B cell (primary cell): ENCODE measurements around the gene CPPED1. TPM values are rescaled to one million over a fixed set of nuclear protein-coding genes. Genes with fewer than 3 reads are reported as not detected.

ENCODE experiments used
- ATAC-seq: fragments of 200-7000 bp; cut with Tn5 transposase; one replicate; pipeline ENCODE4 v1.10.0; 2021; ENCODE audit warnings: low read depth, mild to moderate bottlenecking, moderate number of reproducible peaks, moderate library complexity
- CTCF ChIA-PET: fragments of 350-600 bp; sonication (Branson Sonifier 250); formaldehyde crosslinking; loops from one replicate; lab custom pipeline; 2021; ENCODE audit warnings: antibody characterized with exemption, inconsistent platforms; lab: Charles Lee
- POLR2A ChIA-PET: fragments of 350-600 bp; sonication (Branson Sonifier 250); formaldehyde crosslinking; loops from one replicate; lab custom pipeline; 2021; ENCODE audit warnings: antibody characterized with exemption; lab: Charles Lee
- DNase-seq: peaks from one replicate; pipeline ENCODE4 v3.0.0; 2013
- H2AFZ ChIP-seq: 2 replicates; pipeline ENCODE4 v1.6.1; 2012; ENCODE audit warnings: mild to moderate bottlenecking, low read depth, low read length; ENCODE audit not compliant: insufficient read depth, poor library complexity, severe bottlenecking
- H3K27ac ChIP-seq, 2 donors: 1 replicate in 1 of 2; 2 replicates in 1 of 2; pipeline ENCODE4 v1.5.1; 2012 to 2013; ENCODE audit warnings: low read length in 2 of 2, mild to moderate bottlenecking in 2 of 2, moderate library complexity in 1 of 2
- H3K27me3 ChIP-seq, 4 experiments: fragments of 200-600 bp in 1 of 4; sonication (generic) in 1 of 4; replicated peaks in 1 of 4; 1 replicate in 2 of 4; 2 replicates in 2 of 4; pipeline versions ENCODE4 v1.6.1 to v1.7.0; 2013 to 2016; ENCODE audit warnings: low read length in 3 of 4, mild to moderate bottlenecking in 2 of 4, mixed read lengths in 1 of 4, moderate library complexity in 1 of 4; ENCODE audit not compliant: insufficient read depth in 4 of 4, control insufficient read depth in 3 of 4; ENCODE audit errors: control extremely low read depth in 1 of 4
- H3K36me3 ChIP-seq, 2 experiments: replicated peaks in 1 of 2; 1 replicate in 1 of 2; 2 replicates in 1 of 2; pipeline versions ENCODE4 v1.6.1 to v1.7.1; 2013; ENCODE audit warnings: low read length in 1 of 2; ENCODE audit not compliant: insufficient read depth in 2 of 2, control insufficient read depth in 1 of 2; ENCODE audit errors: control extremely low read depth in 1 of 2, extremely low read depth in 1 of 2
- H3K4me1 ChIP-seq, 2 donors: fragments of 200-600 bp in 1 of 2; sonication (generic) in 1 of 2; 1 replicate in 1 of 2; 2 replicates in 1 of 2; pipeline versions ENCODE4 v1.5.1 to v1.6.1; 2013 to 2017; ENCODE audit warnings: low read length in 2 of 2; ENCODE audit not compliant: control insufficient read depth in 2 of 2, insufficient read depth in 2 of 2
- H3K4me2 ChIP-seq: replicated peaks from 2 replicates; pipeline ENCODE3; 2012; ENCODE audit warnings: mild to moderate bottlenecking, low read depth, low read length; ENCODE audit not compliant: poor library complexity, severe bottlenecking
- H3K4me3 ChIP-seq, 5 experiments: fragments of 200-600 bp in 1 of 5; sonication (generic) in 1 of 5; 1 replicate in 3 of 5; 2 replicates in 2 of 5; pipeline versions ENCODE4 v1.5.1 to v1.7.0; 2011 to 2016; ENCODE audit warnings: low read length in 4 of 5, mild to moderate bottlenecking in 4 of 5, low read depth in 2 of 5, control low read depth in 1 of 5, moderate library complexity in 1 of 5; ENCODE audit not compliant: insufficient read depth in 1 of 5; ENCODE audit errors: control extremely low read depth in 1 of 5, extremely low read depth in 1 of 5
- H3K79me2 ChIP-seq: fragments of 200-600 bp; sonication (generic); one replicate; pipeline ENCODE4 v1.6.0; 2016; ENCODE audit warnings: low read length; ENCODE audit not compliant: control insufficient read depth, insufficient read depth
- H3K9ac ChIP-seq: fragments of 200-600 bp; sonication (generic); 2 replicates; pipeline ENCODE4 v1.6.1; 2017; ENCODE audit warnings: mild to moderate bottlenecking, low read length, moderate library complexity
- H3K9me3 ChIP-seq, 3 donors: one replicate each; pipeline versions ENCODE4 v1.6.1 to v1.7.1; 2013; ENCODE audit warnings: low read length in 2 of 3; ENCODE audit not compliant: control insufficient read depth in 2 of 3, insufficient read depth in 1 of 3; ENCODE audit errors: control extremely low read depth in 1 of 3
- H4K20me1 ChIP-seq: 2 replicates; pipeline ENCODE4 v1.6.0; 2012; ENCODE audit warnings: mild to moderate bottlenecking, low read length; ENCODE audit not compliant: insufficient read depth, control insufficient read depth, poor library complexity, severe bottlenecking
- H3K27ac Mint-ChIP-seq: one replicate; pipeline ENCODE4 v1.8.0; 2021; ENCODE audit warnings: mixed read lengths
- H3K27me3 Mint-ChIP-seq: one replicate; pipeline ENCODE4 v1.8.0; 2021; ENCODE audit warnings: mixed read lengths
- H3K4me1 Mint-ChIP-seq: one replicate; pipeline ENCODE4 v1.8.0; 2021; ENCODE audit warnings: mixed read lengths
- H3K4me3 Mint-ChIP-seq: one replicate; pipeline ENCODE4 v1.8.0; 2021; ENCODE audit warnings: mixed read lengths
- H3K9me3 Mint-ChIP-seq: one replicate; pipeline ENCODE4 v1.8.0; 2022; ENCODE audit warnings: mixed read lengths; ENCODE audit not compliant: insufficient read depth
- CTCF ChIP-seq: fragments of 200-600 bp; IDR thresholded peaks from one replicate; pipeline ENCODE4 v1.8.0; 2022; ENCODE audit warnings: antibody characterized with exemption, mild to moderate bottlenecking
- EZH2 ChIP-seq: IDR thresholded peaks from 2 replicates; pipeline ENCODE4 v1.6.1; 2012; ENCODE audit warnings: borderline replicate concordance, low read depth, mild to moderate bottlenecking, moderate library complexity, low read length; ENCODE audit not compliant: insufficient read depth, poor library complexity, severe bottlenecking
- WGBS: methylation state at CpG from one replicate; pipeline ENCODE4 v1.1.5; 2013; ENCODE audit warnings: missing lambda C conversion rate; ENCODE audit not compliant: insufficient coverage; 5-methylcytosine and 5-hydroxymethylcytosine counted together
- intact Hi-C: fragments of 100-400 bp; cut with micrococcal nuclease; formaldehyde crosslinking; loops from one replicate; pipeline ENCODE4 v1.10.0; 2022
- polyA plus RNA-seq: library from polyadenylated mRNA; depleted of rRNA; stranded (reverse); fragments of >200 nt; gene quantifications from 2 replicates; pipeline ENCODE4 v1.2.3, GENCODE V29; 2012
- total RNA-seq, 2 donors: library from RNA; stranded (reverse); fragments of 120-200 nt in 1 of 2; gene quantifications; 1 replicate in 1 of 2; 2 replicates in 1 of 2; pipeline versions ENCODE4 v1.2.3 to v1.2.4, GENCODE V29; 2013 to 2022

The CPPED1 gene
- total and polyA plus RNA-seq, 2 donors (not counting 1 experiment from before 2014, with no cell fraction given): 5.9 to 11.3 TPM

GRCh38 chr16:12646490-12647274 lies 157.0 kb downstream of the CPPED1 start:
- ATAC-seq (no peak), DNase-seq (no peak)
- no peak overlapping the region for H3K4me2 ChIP-seq
- Mint-ChIP-seq H3K4me1 (peaks cover 4% of the 10 kb centered on the region), H3K27me3 (peaks cover 14% of the 10 kb centered on the region), H3K4me3 (no peak overlapping the region), H3K9me3 (peaks cover 5% of the 10 kb centered on the region), H3K27ac (no peak overlapping the region)
- H3K27me3 ChIP-seq: peaks cover 0 to 3% (median 0%) of the 10 kb centered on the region in 4 experiments
- no peaks in the 10 kb centered on the region for H3K36me3 ChIP-seq
- peaks cover 0 to 14% (median 0%) of the 10 kb centered on the region in 3 donors for H3K9me3 ChIP-seq
- no peak overlapping the region for H3K27ac ChIP-seq
- H3K79me2 ChIP-seq: no peaks in the 10 kb centered on the region
- no peak for TF ChIP-seq CTCF
- no peak for TF ChIP-seq EZH2
- intact Hi-C loops: no loop called here
- H3K9ac ChIP-seq: no peak overlapping the region
- H4K20me1 ChIP-seq: no peaks in the 10 kb centered on the region
- no peaks in the 10 kb centered on the region for H3K4me1 ChIP-seq
- POLR2A ChIA-PET: no interaction called here
- CTCF ChIA-PET: no interaction called here
- H2AFZ ChIP-seq: no peak overlapping the region
- 49% methylated on average over 7 of the region's 10 CpGs for WGBS
- H3K4me3 ChIP-seq: no peak overlapping the region

- H3K4me1 ChIP-seq: no peaks in the 10 kb centered on the region
- Mint-ChIP-seq H3K9me3 (peaks cover 5% of the 10 kb centered on the region), H3K27me3 (peaks cover 14% of the 10 kb centered on the region), H3K4me1 (peaks cover 4% of the 10 kb centered on the region), H3K27ac (no peak overlapping the region), H3K4me3 (no peak overlapping the region)
- ChIA-PET POLR2A (no interaction called here), CTCF (no interaction called here)
- H3K4me2 ChIP-seq: no peak overlapping the region
- no peaks in the 10 kb centered on the region for H4K20me1 ChIP-seq
- intact Hi-C loops: no loop called here
- H3K9ac ChIP-seq: no peak overlapping the region
- H2AFZ ChIP-seq: no peak overlapping the region
- H3K27ac ChIP-seq: no peak overlapping the region
- H3K36me3 ChIP-seq: no peaks in the 10 kb centered on the region
- ATAC-seq (no peak), DNase-seq (no peak)
- TF ChIP-seq EZH2 (no peak), CTCF (no peak)
- no peak overlapping the region for H3K4me3 ChIP-seq
- no peaks in the 10 kb centered on the region for H3K79me2 ChIP-seq
- WGBS: 100% methylated on average over 1 of the region's 4 CpGs
- H3K27me3 ChIP-seq: peaks cover 0 to 3% (median 0%) of the 10 kb centered on the region in 4 experiments
- H3K9me3 ChIP-seq: peaks cover 0 to 14% (median 0%) of the 10 kb centered on the region in 3 donors
Measured at GRCh38 chr16:12646098-12646489, 157.6 kb downstream of the CPPED1 start.
